MM.1S (cell line): ENCODE results near the gene SETMAR.
"Not testable (repeated sequence)": the region's sequence is repeated elsewhere in the genome, so short reads cannot be mapped to it uniquely, and the experiment has no call there.

Experiments
- DNase-seq: peaks from one replicate; pipeline ENCODE4 v3.0.0-alpha.2; 2015
- H2AFZ ChIP-seq: fragments of 300-600 bp; sonication (generic); 2 replicates; pipeline ENCODE4 v1.6.0; 2016; ENCODE audit warnings: antibody characterized with exemption, low read length
- H3F3A ChIP-seq: fragments of 300-600 bp; sonication (generic); 2 replicates; pipeline ENCODE4 v1.6.1; 2016; ENCODE audit warnings: mild to moderate bottlenecking, antibody characterized with exemption, low read length, moderate library complexity, mixed read lengths; ENCODE audit not compliant: insufficient read depth
- H3K27ac ChIP-seq: fragments of 300-600 bp; sonication (generic); 2 replicates; pipeline ENCODE4 v1.5.1; 2016; ENCODE audit warnings: mild to moderate bottlenecking, low read length
- H3K27me3 ChIP-seq: fragments of 300-600 bp; sonication (generic); replicated peaks from 2 replicates; pipeline ENCODE4 v1.6.0; 2016; ENCODE audit warnings: low read length; ENCODE audit not compliant: insufficient read depth
- H3K36me3 ChIP-seq: fragments of 300-600 bp; sonication (generic); replicated peaks from 2 replicates; pipeline ENCODE4 v1.6.1; 2016; ENCODE audit warnings: mild to moderate bottlenecking, low read length, mixed read lengths; ENCODE audit not compliant: insufficient read depth
- H3K4me1 ChIP-seq: fragments of 300-600 bp; sonication (generic); 2 replicates; pipeline ENCODE4 v1.6.1; 2016; ENCODE audit warnings: low read length, mixed read lengths
- H3K4me2 ChIP-seq: fragments of 300-600 bp; sonication (generic); 2 replicates; pipeline ENCODE4 v1.6.0; 2016; ENCODE audit warnings: low read depth, low read length
- H3K4me3 ChIP-seq: fragments of 300-600 bp; sonication (generic); 2 replicates; pipeline ENCODE4 v1.5.1; 2016; ENCODE audit warnings: low read length, mixed read lengths
- H3K79me2 ChIP-seq: fragments of 300-600 bp; sonication (generic); 2 replicates; pipeline ENCODE4 v1.6.1; 2016; ENCODE audit warnings: mixed run types, low read length, mixed read lengths
- H3K9ac ChIP-seq: fragments of 300-600 bp; sonication (generic); 2 replicates; pipeline ENCODE4 v1.6.1; 2016; ENCODE audit warnings: low read length, mixed read lengths
- H3K9me2 ChIP-seq: fragments of 300-600 bp; sonication (generic); replicated peaks from 2 replicates; pipeline ENCODE4 v1.6.1; 2016; ENCODE audit warnings: mild to moderate bottlenecking, low read length, mixed read lengths; ENCODE audit not compliant: insufficient read depth
- H3K9me3 ChIP-seq: fragments of 300-600 bp; sonication (generic); replicated peaks from 2 replicates; pipeline ENCODE4 v1.6.1; 2016; ENCODE audit warnings: mild to moderate bottlenecking, low read length, mixed read lengths; ENCODE audit not compliant: insufficient read depth
- H4K20me1 ChIP-seq: fragments of 300-600 bp; sonication (generic); 2 replicates; pipeline ENCODE4 v1.6.1; 2016; ENCODE audit warnings: mild to moderate bottlenecking, low read length, moderate library complexity, mixed read lengths; ENCODE audit not compliant: insufficient read depth
- EZH2 ChIP-seq: fragments of 300-600 bp; sonication (generic); optimal IDR thresholded peaks from 2 replicates; pipeline ENCODE3; 2017; ENCODE audit warnings: low read depth, mild to moderate bottlenecking, antibody characterized with exemption, low read length, mixed read lengths
- EZH2phosphoT487 ChIP-seq: fragments of 300-600 bp; sonication (generic); IDR thresholded peaks from 2 replicates; pipeline ENCODE4 v1.6.1; 2018; ENCODE audit warnings: antibody characterized with exemption, low read length
- TF ChIP-seq, protein P1 (sequence below): fragments of 300-600 bp; sonication (generic); IDR thresholded peaks from 2 replicates; pipeline ENCODE4 v1.5.1; 2016; ENCODE audit warnings: antibody characterized with exemption, low read length, mixed read lengths

The SETMAR gene

DNA sequence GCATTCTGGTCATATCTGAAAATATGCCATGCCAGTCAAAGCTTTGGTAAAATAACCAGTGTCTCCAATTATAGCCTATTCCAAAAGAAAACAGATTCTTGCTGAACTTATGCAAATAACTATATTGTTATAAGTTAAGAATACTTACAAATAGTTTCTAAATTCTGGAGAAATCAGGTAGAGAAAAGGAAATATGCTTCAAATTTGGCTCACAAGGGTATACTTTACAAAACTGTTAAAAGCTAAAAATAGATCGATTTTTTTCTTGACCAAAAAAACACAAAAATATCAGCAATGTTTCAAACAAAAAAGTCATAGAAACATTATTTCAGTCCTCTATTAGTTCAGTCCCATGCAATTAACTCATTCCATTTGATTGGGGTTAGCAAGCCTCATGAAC is 23.7 kb downstream of the SETMAR start:
- Histone ChIP-seq H3F3A (no peaks in the 10 kb centered on the region), H3K9me2 (no peaks in the 10 kb centered on the region), H3K36me3 (no peaks in the 10 kb centered on the region), H3K9ac (no peak overlapping the region), H3K9me3 (no peaks in the 10 kb centered on the region), H3K4me2 (no peak overlapping the region), H3K27me3 (no peaks in the 10 kb centered on the region), H3K79me2 (no peaks in the 10 kb centered on the region), H3K4me3 (no peak overlapping the region), H3K27ac (no peak overlapping the region), H4K20me1 (no peaks in the 10 kb centered on the region), H3K4me1 (no peaks in the 10 kb centered on the region), H2AFZ (no peak overlapping the region)
- TF ChIP-seq, protein P1, sequence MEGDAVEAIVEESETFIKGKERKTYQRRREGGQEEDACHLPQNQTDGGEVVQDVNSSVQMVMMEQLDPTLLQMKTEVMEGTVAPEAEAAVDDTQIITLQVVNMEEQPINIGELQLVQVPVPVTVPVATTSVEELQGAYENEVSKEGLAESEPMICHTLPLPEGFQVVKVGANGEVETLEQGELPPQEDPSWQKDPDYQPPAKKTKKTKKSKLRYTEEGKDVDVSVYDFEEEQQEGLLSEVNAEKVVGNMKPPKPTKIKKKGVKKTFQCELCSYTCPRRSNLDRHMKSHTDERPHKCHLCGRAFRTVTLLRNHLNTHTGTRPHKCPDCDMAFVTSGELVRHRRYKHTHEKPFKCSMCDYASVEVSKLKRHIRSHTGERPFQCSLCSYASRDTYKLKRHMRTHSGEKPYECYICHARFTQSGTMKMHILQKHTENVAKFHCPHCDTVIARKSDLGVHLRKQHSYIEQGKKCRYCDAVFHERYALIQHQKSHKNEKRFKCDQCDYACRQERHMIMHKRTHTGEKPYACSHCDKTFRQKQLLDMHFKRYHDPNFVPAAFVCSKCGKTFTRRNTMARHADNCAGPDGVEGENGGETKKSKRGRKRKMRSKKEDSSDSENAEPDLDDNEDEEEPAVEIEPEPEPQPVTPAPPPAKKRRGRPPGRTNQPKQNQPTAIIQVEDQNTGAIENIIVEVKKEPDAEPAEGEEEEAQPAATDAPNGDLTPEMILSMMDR, result no peak
- no peak for DNase-seq

- H3K27me3 ChIP-seq, result not testable (repeated sequence)
Observed at GRCh38 chr3:4329806-4330205, 26.6 kb downstream of the SETMAR start.

GRCh38 chr3:4332111-4332510 is 28.9 kb downstream of the SETMAR start:
- H3K4me3 ChIP-seq, result no peak overlapping the region
- H3F3A ChIP-seq, result no peaks in the 10 kb centered on the region
- H3K27ac ChIP-seq, result no peak overlapping the region
- no peak for DNase-seq
- no peaks in the 10 kb centered on the region for H3K36me3 ChIP-seq
- no peaks in the 10 kb centered on the region for H3K9me3 ChIP-seq
- H3K79me2 ChIP-seq, result no peaks in the 10 kb centered on the region
- no peak overlapping the region for H3K9ac ChIP-seq
- TF ChIP-seq EZH2, result no peak
- no peak for TF ChIP-seq EZH2phosphoT487
- TF ChIP-seq, protein P1, result no peak
- no peak overlapping the region for H2AFZ ChIP-seq
- no peaks in the 10 kb centered on the region for H3K27me3 ChIP-seq
- H3K4me1 ChIP-seq, result no peaks in the 10 kb centered on the region
- H4K20me1 ChIP-seq, result no peaks in the 10 kb centered on the region
- H3K9me2 ChIP-seq, result no peaks in the 10 kb centered on the region
- H3K4me2 ChIP-seq, result no peak overlapping the region

More at GRCh38 chr3:4329806-4330205, 26.6 kb downstream of the SETMAR start:
- not testable (repeated sequence) for DNase-seq, H4K20me1 ChIP-seq, H3K4me2 ChIP-seq, H2AFZ ChIP-seq, H3K4me1 ChIP-seq, H3K79me2 ChIP-seq, H3K9ac ChIP-seq, H3K9me2 ChIP-seq, H3K4me3 ChIP-seq, H3K36me3 ChIP-seq, H3F3A ChIP-seq, H3K27ac ChIP-seq, H3K9me3 ChIP-seq

- Histone ChIP-seq H3K9me2 (no peaks in the 10 kb centered on the region), H3K79me2 (no peaks in the 10 kb centered on the region), H3K4me2 (no peak overlapping the region), H4K20me1 (no peaks in the 10 kb centered on the region), H3K9ac (no peak overlapping the region), H3K27ac (no peak overlapping the region), H3F3A (no peaks in the 10 kb centered on the region), H3K9me3 (no peaks in the 10 kb centered on the region), H3K4me1 (no peaks in the 10 kb centered on the region), H3K4me3 (no peak overlapping the region), H3K27me3 (no peaks in the 10 kb centered on the region), H2AFZ (no peak overlapping the region), H3K36me3 (no peaks in the 10 kb centered on the region)
- TF ChIP-seq EZH2, result no peak
- TF ChIP-seq EZH2phosphoT487, result no peak
- TF ChIP-seq, protein P1, result no peak
- no peak for DNase-seq
Observed at GRCh38 chr3:4332574-4332973, 29.4 kb downstream of the SETMAR start.
